GM19372 (cell line): Measurements from ENCODE around the gene XYLT2.
"Not testable (repeated sequence)": the region's sequence is repeated elsewhere in the genome, so short reads cannot be mapped to it uniquely, and the experiment has no call there.

ENCODE experiments used
- ATAC-seq: cut with Tn5 transposase; IDR thresholded peaks from one replicate; pipeline ENCODE4 v1.9.1; 2021; ENCODE audit warnings: mild to moderate bottlenecking, low read depth, moderate library complexity; ENCODE audit not compliant: unreplicated experiment

The XYLT2 gene

DNA sequence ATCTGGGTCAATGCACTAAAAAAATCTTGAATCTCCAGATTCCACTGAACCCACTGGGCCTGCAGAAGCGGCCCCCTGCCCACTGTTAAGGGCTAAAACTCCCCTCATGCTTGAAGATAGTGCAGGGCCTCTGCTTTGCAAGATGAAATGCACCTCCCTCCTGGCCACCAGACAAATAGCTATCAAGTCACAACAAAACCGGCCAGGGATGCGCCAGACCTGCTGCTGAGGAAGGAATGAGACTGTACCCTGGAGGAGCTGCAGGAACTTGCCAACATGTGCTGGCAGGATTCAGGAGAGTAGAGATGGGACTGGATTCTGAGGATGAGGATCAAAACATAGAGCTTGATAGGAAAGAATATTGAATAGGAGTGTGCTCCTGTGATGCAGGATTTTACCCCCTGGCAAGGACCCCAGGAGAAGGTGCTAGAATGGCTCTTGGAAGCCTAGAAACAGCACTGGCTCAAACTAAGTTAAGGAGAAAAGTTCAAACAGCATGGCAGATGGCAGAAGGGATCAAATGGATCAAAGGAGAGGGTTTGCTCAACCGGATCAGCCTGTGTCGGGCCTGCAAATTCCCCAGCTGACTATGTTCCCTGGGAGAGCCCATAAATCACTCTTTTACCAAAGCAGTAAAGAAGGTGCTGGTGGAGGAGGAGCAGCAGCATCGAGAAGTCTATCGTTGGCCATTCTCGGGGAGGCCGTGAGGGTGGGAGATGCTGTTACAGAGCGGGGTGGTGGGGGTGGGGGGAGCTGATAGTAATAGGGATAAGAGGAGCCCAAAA is 27.2 kb upstream of the XYLT2 start:
- no peak for ATAC-seq

DNA sequence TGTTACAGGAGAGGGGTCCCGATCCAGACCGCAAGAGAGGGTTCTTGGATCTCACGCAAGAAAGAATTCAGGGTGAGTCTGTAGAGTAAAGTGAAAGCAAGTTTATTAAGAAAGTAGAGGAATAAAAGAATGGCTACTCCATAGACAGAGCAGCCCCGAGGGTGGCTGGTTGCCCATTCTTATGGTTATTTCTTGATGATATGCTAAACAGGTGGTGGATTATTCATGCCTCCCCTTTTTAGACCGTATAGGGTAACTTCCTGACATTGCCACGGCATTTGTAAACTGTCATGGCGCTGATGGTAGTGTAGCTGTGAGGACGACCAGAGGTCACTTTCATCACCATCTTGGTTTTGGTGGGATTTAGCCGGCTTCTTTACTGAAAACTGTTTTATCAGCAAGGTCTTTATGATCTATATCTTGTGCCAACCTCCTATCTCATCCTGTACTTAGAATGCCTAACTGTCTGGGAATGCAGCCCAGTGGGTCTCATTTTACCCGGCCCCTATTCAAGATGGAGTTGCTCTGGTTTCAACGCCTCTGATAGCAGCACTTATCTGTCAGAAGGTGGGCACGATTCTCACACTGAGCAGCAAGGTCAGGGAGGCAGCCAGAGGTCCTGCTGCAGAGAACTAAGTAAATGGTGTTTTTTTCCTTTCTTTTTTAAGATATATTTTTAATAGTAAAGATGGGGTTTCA is 26.5 kb upstream of the XYLT2 start:
- ATAC-seq: no peak

DNA sequence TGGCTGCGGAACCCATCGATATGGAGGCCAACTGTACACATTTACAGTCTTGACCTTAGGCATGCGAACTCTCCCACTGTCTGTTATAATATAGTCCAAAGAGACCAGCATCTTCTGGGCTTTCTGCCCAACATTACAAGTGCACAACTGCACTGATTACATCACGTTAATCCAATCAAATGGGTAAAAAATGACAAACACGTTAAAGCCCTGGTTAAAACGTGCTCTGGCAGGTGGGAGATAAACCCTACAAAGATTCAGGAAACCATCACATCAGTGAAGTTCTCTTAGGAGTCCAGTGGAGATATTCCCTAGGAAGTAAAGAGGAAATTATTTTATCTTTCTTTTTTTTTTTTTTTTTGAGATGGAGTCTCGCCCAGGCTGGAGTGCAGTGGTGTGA is 23.7 kb upstream of the XYLT2 start:
- ATAC-seq: no peak

DNA sequence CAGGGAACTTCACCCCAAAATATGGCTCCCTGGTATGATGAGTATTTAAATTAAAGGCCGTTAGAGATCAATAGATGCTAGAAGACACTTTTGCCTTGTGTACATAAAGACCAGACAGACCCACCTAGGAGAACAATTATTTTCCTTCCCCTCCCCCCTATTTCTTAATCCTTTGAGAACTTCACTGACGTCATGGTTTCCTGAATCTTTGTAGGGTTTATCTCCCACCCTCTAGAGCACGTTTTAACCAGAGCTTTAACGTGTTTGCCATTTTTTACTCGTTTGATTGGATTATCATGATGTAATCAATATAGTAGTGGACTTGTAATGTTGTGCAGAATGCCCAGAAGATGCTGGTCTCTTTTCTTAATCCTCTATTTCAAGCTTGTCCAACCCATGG is 22.9 kb upstream of the XYLT2 start:
- no peak for ATAC-seq

DNA sequence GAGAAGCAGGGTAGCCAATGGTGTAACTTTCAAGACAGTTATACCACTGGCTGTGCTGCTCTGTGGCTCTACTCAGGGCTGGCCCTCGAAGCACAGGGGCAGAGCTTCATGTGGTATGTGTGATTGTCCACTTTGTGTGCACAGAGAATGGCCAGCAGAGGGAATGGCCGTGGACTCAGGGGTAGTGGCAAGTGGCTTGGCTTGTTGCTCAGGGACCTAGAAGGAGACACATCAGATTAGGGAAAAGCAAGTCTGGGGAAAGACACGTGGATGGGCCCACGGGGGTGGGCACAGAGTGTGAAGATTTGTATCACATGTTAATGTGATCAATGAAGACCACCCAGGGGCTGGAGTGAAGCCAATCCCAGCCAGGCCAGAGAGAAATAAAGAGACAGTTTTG is 20.0 kb upstream of the XYLT2 start:
- ATAC-seq: no peak

DNA sequence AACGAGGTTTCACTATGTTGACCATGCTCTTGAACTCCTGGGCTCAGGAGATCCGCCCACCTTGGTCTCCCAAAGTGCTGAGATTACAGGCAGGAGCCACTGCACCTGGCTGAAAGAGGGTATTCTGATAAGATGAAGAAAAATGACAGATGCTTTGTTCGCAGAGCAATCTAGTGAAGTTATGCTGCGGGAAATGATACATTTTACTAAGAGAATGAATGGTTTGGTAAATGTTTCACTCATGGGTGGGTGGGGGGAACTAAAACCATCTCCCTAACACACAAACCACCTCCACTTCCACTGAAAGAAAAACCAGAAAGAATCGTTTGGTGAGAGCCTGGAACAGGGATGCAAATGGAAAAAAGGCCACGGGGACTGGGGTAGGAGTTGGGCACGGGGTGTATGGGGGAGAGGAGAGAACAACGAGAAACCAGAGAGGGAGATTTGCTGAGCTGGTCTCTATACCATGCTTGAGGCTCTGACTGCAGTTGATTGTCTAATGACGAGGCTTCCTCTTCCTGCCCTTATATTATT is 19.0 kb upstream of the XYLT2 start:
- ATAC-seq: no peak

DNA sequence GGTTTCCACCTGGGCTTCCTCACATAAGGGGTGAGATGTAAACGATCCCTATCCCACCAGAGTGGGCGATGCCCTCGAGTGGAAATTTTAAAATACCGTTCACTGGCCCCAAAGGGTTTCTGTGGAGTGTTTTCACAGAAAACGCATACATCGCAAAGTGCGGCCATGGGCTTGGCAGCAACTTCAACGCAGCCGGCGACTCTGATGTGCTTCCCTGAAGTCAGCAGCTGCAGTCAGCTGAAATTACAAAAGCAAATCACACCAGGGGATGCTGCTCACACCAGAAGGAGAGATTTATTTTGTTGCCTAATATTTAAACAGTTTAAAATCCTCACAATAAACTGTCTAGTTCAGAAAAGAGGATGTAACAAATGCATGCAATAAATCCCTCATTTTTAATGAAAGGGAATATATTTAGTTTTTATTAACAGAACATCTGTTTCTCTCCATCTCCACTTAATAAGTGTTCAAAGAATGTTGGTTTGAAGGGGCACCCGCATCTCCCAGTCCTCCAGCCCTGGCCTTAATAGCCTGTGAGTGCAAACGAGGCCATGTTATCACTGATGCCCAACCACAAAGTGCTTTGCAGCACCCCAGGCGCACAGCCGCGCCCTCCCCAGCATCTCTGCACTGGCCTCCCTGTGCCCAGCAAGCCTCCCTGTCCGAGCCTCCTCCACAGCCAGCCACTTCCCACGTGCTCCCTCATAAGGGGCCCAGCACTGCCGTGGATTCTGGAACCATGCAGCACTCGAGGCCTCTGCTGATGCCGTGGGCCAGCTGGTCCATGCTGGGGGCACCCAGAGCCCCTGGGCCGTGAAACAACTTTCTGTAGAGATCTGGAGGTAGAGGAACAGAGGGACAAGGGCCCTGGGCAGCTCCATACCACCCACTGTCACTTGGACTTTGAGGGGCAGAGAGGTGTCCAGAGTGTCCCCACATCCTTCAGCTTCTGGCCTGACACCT is 17.3 kb upstream of the XYLT2 start:
- ATAC-seq: no peak

DNA sequence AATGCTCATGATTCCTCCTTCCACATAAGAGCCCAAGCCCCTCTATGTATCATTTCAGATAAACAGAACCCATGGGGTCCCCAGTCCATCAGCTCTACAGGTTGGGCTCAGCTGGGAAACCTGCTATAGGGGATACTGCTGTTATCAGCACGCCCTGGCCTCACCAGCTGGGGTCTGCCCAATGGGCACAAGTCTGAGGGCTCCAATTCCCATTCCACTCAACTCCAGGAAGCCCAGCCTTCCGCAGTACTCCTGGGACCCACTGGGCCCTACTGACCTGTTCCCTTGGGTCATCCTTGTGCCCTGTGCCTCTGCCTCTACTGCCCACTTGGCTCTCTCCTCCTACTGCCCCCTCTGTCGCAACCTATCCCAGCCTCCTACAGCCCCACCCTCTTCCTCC is 16.2 kb upstream of the XYLT2 start:
- ATAC-seq: no peak

DNA sequence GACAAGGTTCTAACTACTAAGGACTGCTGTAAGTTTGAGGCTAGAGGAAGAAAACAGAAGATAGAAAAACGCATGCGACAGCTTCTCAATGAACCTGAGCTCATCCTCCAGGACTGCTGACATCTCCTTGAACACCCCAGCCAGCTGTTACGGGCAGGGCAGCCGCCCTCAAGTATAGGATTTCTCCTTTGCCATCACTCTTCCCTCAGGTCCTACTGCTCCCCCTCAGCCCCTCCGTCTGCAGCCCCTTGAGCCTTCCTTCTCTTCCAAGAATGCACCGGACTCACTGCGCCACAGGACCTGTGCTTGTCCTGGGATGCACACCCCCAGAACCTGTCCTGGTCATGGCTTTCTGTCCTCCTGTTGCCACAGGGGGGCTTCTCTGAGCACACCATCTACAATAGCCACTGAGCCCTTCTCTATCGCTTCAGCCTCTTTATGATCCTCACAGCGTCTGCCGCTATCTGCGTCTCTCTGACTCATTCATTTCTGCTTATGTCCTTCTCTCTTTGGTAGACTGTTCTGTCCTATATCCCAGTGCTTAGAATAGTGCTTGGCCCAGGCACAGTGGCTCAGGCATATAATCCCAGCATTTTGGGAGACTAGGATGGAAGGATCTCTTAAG is 15.7 kb upstream of the XYLT2 start:
- ATAC-seq: no peak

DNA sequence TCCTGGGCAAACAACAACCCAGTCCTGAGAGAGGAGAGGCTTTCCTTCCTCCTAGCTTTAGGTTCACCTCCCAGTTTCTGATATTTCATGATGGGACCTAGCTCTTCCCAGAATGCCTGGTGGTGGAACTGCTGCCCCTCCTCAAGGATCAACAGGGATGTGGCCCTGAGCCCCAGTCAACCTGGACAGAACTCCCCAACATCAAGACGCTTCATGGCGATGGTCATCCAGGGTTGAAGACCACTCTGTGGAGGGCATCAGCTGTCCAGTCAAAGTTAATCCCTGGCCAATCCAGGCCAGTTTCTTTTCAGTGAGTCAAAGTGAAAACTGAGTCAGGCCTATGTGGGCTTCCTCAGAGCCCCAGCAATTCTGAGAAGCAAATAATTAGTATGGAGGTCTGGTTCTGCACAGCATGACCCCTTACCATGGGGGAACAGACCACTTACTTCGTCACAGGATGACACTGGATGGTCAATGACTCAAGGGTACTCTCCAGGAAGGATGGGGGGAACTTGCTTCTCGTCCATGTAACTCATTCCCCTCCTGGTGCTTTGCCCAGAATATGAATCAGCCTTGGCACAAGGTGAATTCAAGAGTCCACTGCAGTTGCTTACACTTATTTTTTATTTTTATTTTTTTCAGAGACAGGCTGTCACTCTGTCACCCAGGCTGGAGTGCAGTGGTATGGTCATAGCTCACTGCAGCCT is 14.7 kb upstream of the XYLT2 start:
- no peak for ATAC-seq

DNA sequence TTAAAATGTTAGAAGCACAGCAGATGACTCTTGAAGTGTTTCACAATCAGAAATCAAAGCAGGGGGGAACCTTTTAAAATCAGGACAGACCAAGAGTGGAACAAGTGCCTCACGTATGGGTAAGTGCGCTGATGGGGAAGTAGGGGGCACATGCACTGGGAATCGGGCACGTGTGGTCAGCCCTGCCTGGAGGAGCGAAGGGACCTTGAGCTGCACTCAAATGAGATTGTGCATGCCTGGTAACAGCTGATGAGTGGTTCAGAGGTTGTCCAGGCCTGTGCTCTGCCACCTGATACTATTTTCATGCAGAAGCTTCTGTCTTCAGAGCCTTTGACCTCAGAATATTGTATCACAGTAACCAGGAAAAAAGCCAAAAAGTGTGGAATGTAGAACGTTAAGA is 13.7 kb upstream of the XYLT2 start:
- ATAC-seq: no peak

DNA sequence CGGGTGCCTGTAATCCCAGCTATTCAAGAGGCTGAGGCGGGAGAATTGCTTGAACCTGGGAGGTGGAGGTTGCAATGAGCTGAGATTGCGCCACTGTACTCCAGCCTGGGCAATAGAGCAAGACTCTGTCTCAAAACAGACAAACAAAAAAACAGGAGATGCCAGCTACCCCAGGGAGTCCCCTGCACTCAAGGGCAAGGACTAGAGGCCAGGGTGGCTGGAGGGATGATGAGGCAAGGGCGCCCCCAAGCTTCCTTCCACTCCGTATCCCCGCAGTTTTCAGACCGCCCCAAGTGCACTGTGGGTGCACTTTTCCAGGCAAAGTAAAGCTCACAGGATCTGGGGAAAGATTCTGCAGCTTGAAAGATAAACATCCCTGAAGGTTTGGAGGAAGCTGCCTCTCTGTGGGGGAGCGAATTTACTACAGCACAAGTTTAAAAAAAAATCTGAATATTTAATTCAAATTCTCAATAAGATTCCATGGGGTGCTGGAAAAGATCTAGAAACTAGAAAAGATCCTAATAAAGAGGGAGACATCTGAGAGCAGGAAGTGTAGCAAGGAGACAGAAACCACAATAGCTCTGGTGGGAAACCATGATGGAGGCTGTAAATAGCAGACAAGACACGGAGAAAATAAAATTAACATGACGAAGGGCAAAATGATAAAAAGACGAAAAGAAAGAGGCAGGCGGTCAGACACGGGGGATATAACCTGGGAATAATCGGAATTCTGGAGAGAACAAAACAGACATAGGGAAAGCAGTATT is 12.5 kb upstream of the XYLT2 start:
- not testable (repeated sequence) for ATAC-seq

DNA sequence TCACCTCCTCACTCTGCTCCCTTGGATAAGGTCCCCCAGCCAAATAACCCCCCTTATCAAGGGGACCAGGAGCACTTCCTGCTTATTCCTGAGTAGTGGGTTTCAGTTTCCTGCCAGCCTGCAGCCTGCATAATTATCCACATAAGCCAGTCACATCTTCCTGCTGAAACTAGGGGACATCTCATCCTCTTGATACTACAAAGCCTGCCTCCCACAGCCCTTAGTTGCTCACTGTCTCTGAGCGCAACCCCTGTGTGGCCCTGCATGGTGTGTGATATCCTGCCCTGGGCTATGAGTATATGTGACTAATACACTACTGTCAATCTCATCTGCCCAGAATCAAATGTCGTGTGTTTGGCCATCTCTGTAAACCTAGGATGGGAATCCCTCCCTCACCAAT is 8.0 kb upstream of the XYLT2 start:
- no peak for ATAC-seq

DNA sequence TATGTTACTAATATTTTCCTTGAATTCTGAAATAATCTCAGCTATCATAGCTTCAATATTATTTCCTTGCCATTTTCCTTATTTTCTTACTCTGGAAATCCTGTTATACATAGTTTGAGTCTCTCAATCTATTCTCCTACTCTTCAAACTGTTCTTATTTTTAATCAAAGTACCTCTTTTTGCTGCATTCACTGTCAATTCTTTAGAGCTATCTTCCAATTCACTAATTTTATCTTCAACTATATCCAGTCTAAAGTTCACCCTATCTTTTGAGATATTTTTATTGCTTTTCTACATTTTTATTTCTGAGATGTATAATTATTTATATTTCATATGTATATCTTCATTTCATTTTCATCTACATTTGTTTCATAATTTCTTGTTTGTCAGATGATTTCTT is 7.3 kb upstream of the XYLT2 start:
- no peak for ATAC-seq

DNA sequence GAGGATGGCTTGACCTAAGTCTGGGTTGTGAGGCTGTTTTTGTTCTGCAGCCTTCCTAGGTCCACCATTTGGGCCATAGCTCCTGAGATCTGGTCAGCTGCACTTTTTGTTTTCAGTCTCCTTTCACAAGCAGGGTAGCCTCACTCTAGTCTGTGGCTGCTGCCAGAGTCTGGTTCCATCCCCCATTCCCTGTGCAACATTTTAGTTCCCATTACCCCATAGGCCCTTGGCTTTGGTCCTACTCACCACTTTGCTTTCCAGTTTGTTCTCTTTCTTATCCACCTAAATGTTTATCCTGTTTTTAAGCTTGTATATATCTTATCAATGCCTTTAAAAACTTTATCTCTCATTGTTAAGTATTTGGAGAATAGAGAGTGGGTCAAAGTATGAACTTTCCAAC is 6.5 kb upstream of the XYLT2 start:
- ATAC-seq: no peak

DNA sequence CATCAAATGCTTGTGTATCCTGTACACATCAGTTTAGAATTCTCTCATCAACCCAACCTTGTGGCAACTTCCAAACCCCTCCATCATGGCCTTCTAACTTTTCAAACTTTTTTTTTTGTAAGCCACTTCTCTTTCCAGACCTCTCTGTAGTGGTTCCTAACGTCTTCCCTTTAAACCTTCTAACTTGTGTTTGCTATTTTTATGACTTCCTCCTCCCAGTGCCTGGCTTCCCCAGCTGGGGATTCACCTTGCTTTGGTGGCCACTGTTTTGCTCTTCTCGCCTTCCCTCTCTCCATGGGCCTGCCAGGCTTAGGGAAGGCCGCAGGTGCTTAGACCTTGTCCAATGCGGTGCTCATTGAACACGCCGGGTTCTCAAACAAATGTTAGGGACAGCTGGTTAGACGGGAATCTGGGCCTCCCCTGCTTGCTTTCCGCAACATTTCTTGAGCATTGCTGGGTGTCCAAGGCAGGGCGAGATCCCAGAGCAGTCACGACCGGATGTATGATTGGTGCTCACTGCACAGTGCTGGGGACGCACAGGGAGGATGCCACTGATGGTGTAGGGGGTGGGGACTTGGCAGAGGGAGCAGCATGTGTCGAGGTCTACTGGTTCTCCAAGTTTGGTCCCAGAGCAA is 1.1 kb upstream of the XYLT2 start:
- ATAC-seq: no peak

DNA sequence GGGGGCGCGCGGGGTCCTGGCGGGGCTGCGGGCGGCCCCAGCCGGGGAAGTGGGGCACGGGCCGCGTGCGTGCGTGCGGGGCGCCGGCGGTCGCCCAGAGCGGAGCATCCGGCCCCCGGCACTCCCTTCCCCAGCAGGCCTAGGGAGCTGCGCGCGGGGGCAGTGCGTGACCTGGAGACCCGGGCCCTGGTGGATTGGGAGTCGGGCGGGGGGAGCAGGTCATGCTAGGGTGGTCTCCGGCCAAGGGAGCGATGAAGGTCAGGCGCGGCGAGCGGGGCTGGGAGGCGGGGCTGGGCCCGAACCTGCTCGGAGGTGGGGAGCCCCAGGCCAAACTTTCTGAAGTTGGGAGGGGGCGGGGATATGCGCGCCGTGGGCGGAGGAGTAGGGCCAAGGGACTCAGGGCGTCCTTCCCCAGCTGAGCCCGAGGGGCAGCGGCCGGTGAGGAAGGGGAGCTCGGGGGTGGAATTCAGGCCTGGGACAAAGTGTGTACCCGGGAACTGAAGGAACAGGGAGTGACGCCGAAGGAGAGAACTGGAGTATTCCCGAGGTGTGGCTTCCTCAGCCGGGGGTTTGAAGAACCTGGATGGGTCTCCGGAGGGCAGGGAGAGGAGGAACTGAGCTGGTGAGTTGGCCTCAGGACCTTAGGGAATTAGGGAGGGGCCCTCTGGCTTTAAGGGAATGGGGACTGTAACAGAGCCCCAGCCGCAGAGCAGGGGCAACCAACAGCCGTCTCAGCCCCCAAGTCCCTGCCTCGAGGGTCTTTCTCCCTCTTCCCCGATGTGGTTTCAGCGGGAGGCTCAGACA is 589 bp downstream of the XYLT2 start:
- peak; percentile 50 for ATAC-seq
